ENCODE data around the gene KRTAP7-1.

The KRTAP7-1 gene, protein sequence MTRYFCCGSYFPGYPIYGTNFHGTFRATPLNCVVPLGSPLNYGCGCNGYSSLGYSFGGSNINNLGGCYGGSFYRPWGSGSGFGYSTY

DNA sequence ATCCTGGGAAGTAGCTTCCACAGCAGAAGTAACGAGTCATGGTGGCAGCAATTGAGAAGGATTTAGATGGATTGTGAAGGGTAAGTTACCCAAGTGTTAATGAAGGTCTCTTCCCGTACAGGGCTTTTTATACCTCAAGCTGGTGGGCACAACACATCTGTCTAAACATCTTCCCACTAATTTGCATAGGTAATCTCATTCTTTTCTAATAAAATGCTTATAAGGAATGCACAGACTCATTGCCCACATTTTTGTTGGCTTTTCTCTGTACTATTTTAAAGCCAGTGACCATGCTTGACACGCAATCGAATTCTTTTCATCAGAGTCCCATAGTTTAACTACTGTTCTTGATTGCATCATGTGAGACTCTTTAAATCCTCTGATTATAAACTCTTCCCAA lies at the start of gene KRTAP7-1:
Gene KRTAP7-1, minus strand, starts transcription at position 101 of the 400 bp plus-strand sequence. Its CDS starts 61 bp downstream, at position 40.
- no peak for DNase-seq

GRCh38 chr21:30874526-30874925 lies 45.0 kb upstream of the KRTAP7-1 start:
- no peak for DNase-seq

GRCh38 chr21:30847627-30848500 lies 18.3 kb upstream of the KRTAP7-1 start:
- DNase-seq: no peak

DNA sequence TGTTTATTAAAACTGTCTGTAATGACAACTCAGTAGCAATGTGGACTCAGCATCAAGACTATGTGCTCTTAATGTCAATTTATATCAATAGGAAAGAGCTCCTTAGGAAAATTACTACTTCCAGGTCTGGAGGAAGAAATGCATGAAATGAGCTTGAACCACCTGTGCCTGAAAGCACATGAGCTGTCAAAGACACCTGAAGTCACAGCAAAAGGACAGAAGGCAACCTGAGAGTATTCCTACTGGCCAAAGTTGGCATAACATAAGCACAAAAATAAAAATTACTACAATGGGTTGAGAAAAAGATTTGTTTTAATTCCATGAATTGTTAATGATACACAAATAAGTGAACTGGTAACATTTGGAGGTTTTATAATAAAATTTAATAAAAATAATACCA lies 13.4 kb upstream of the KRTAP7-1 start:
- no peak for DNase-seq

- DNase-seq: peak; percentile 9
Measured at GRCh38 chr21:30839304-30839703, 9.7 kb upstream of the KRTAP7-1 start.

DNA sequence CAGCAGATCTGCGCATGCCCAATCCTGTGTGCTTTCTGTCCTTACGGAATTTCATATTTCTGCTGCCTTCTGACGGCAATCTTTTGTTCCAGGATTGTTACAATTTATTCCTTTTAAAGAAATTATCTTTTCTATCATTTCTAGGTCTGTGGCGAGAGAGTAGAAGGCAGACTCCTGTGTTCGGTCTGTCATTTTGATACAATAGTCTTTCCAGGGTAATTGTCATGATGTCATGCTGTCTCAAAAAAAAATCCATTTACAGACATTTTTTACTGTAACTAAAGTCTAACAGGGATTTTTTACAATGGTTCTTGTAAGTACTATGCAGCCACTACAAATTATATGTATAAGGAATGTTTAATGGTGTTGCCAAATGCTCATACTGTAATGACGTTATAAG lies 9.0 kb upstream of the KRTAP7-1 start:
- no peak for DNase-seq

- peak; percentile 16 for DNase-seq
Measured at GRCh38 chr21:30831194-30831765, 1.7 kb upstream of the KRTAP7-1 start.

GRCh38 chr21:30818837-30819610 lies 10.5 kb downstream of the KRTAP7-1 start:
- DNase-seq: no peak

GRCh38 chr21:30813174-30813573 lies 16.4 kb downstream of the KRTAP7-1 start, which contains the start of gene KRTAP8-1:
Gene KRTAP8-1, minus strand, starts transcription at chr21:30813274. Its CDS starts 54 bp downstream, at chr21:30813220.
- no peak for DNase-seq

- DNase-seq: no peak
Measured at GRCh38 chr21:30800605-30801004, 29.0 kb downstream of the KRTAP7-1 start.

DNA sequence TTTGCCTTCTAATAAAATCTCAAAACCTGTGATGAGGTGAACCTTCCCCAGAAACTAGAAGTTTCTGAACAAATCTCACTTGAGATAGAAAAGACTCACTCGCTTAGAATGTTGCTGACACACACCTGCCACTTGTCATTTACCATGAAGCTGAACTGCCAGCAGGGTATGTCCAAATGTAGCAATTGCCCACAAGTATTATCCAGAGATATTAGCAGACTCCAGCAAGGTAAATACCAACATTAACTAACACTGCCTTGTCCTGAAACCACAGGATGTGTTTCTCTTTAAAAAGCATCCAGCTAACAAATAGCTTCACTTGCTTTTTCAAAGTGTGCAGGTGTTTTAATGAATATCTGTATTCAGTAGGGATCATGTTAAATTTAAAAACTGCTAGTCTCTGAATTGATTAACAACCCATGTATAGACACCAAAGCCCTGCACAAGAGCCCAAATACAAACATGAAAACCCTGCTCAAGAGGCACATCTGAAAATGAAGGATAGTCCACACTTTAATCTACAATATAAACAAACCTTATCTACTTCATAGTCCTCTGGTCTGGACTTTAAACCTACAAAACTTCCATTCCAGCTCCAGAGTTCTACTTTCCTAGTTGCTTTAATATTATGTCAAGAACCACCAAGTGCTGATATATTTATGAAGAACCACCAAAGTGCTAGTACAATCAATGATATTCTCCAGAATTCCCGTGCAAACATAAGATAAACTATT lies 35.8 kb downstream of the KRTAP7-1 start:
- DNase-seq: no peak

- DNase-seq: no peak
Measured at GRCh38 chr21:30779249-30779648, 50.3 kb downstream of the KRTAP7-1 start.

Measured in activated CD4-positive, alpha-beta T cell treated with anti-CD3 and anti-CD28 coated beads, Interleukin-2, amount 50 U/mL, for 1 hour (primary cell).